ENCODE data around the gene CITED2.

Gene CITED2

GRCh38 chr6:139378226-139378625, 3.8 kb upstream of the CITED2 start:
- ATAC-seq (replicated peaks; ENCODE audit: extremely low read depth, poor library complexity, severe bottlenecking) (no peak), DNase-seq (ENCODE audit: low spot score in 2 of 2) (no peak)
- H3K4me3 Mint-ChIP-seq, result no peak overlapping the region
- H3K4me1 Mint-ChIP-seq, result peaks cover 31% of the 10 kb centered on the region
- H3K27me3 Mint-ChIP-seq, result peaks cover 19% of the 10 kb centered on the region
- H3K27ac Mint-ChIP-seq (ENCODE audit: low read depth), result no peak overlapping the region
- no peaks in the 10 kb centered on the region for H3K9me3 Mint-ChIP-seq
- H3K36me3 Mint-ChIP-seq (ENCODE audit: insufficient read depth), result peaks cover 23% of the 10 kb centered on the region

- peak overlapping the region; percentile 100 for H3K4me3 Mint-ChIP-seq
- DNase-seq (ENCODE audit: low spot score in 2 of 2), result no peak
- peaks cover 34% of the 10 kb centered on the region for H3K36me3 Mint-ChIP-seq (ENCODE audit: insufficient read depth)
- no peaks in the 10 kb centered on the region for H3K9me3 Mint-ChIP-seq
- ATAC-seq (replicated peaks; ENCODE audit: extremely low read depth, poor library complexity, severe bottlenecking), result no peak
- H3K27me3 Mint-ChIP-seq, result peaks cover 11% of the 10 kb centered on the region
- H3K4me1 Mint-ChIP-seq, result peaks cover 33% of the 10 kb centered on the region
- peak overlapping the region; percentile 100 for H3K27ac Mint-ChIP-seq (ENCODE audit: low read depth)
Measured at GRCh38 chr6:139376604-139377218, 2.3 kb upstream of the CITED2 start.

- Mint-ChIP-seq H3K4me3 (peak overlapping the region; percentile 100), H3K4me1 (peaks cover 41% of the 10 kb centered on the region), H3K9me3 (no peaks in the 10 kb centered on the region), H3K27me3 (peaks cover 4% of the 10 kb centered on the region), H3K27ac (ENCODE audit: low read depth) (peak overlapping the region; percentile 100), H3K36me3 (ENCODE audit: insufficient read depth) (peaks cover 37% of the 10 kb centered on the region)
- ATAC-seq (replicated peaks; ENCODE audit: extremely low read depth, poor library complexity, severe bottlenecking) (no peak), DNase-seq (ENCODE audit: low spot score in 2 of 2) (no peak)
Measured at GRCh38 chr6:139376017-139376330, 1.5 kb upstream of the CITED2 start.

GRCh38 chr6:139375226-139376016, 973 bp upstream of the CITED2 start:
- Mint-ChIP-seq H3K4me3 (peak overlapping the region; percentile 100), H3K4me1 (peaks cover 44% of the 10 kb centered on the region), H3K36me3 (ENCODE audit: insufficient read depth) (peaks cover 39% of the 10 kb centered on the region), H3K27ac (ENCODE audit: low read depth) (peak overlapping the region; percentile 100), H3K9me3 (no peaks in the 10 kb centered on the region), H3K27me3 (no peaks in the 10 kb centered on the region)
- peak; percentile 70 for ATAC-seq (replicated peaks; ENCODE audit: extremely low read depth, poor library complexity, severe bottlenecking)
- peak; percentile 64 to 78 for DNase-seq (ENCODE audit: low spot score in 2 of 2)

GRCh38 chr6:139373928-139374356, 506 bp downstream of the CITED2 start:
- peak; percentile 1 for ATAC-seq (replicated peaks; ENCODE audit: extremely low read depth, poor library complexity, severe bottlenecking)
- Mint-ChIP-seq H3K36me3 (ENCODE audit: insufficient read depth) (peaks cover 43% of the 10 kb centered on the region), H3K4me1 (peaks cover 53% of the 10 kb centered on the region), H3K27ac (ENCODE audit: low read depth) (peak overlapping the region; percentile 100), H3K9me3 (no peaks in the 10 kb centered on the region), H3K27me3 (no peaks in the 10 kb centered on the region), H3K4me3 (peak overlapping the region; percentile 100)
- DNase-seq (ENCODE audit: low spot score in 2 of 2), result no peak

- DNase-seq (ENCODE audit: low spot score in 2 of 2) (peak; percentile 65 to 74), ATAC-seq (replicated peaks; ENCODE audit: extremely low read depth, poor library complexity, severe bottlenecking) (peak; percentile 16)
- peak overlapping the region; percentile 100 for H3K4me3 Mint-ChIP-seq
- H3K27ac Mint-ChIP-seq (ENCODE audit: low read depth), result peak overlapping the region; percentile 100
- no peaks in the 10 kb centered on the region for H3K9me3 Mint-ChIP-seq
- no peaks in the 10 kb centered on the region for H3K27me3 Mint-ChIP-seq
- peaks cover 53% of the 10 kb centered on the region for H3K4me1 Mint-ChIP-seq
- H3K36me3 Mint-ChIP-seq (ENCODE audit: insufficient read depth), result peaks cover 43% of the 10 kb centered on the region
Measured at GRCh38 chr6:139373154-139373927, 1.1 kb downstream of the CITED2 start.

GRCh38 chr6:139372326-139373153, 1.9 kb downstream of the CITED2 start:
- peaks cover 53% of the 10 kb centered on the region for H3K4me1 Mint-ChIP-seq
- ATAC-seq (replicated peaks; ENCODE audit: extremely low read depth, poor library complexity, severe bottlenecking) (no peak), DNase-seq (ENCODE audit: low spot score in 2 of 2) (no peak)
- peaks cover 45% of the 10 kb centered on the region for H3K36me3 Mint-ChIP-seq (ENCODE audit: insufficient read depth)
- H3K9me3 Mint-ChIP-seq, result no peaks in the 10 kb centered on the region
- peak overlapping the region; percentile 100 for H3K4me3 Mint-ChIP-seq
- H3K27ac Mint-ChIP-seq (ENCODE audit: low read depth), result peak overlapping the region; percentile 100
- H3K27me3 Mint-ChIP-seq, result no peaks in the 10 kb centered on the region

GRCh38 chr6:139371421-139372203, 2.8 kb downstream of the CITED2 start:
- ATAC-seq (replicated peaks; ENCODE audit: extremely low read depth, poor library complexity, severe bottlenecking) (no peak), DNase-seq (ENCODE audit: low spot score in 2 of 2) (no peak)
- peak overlapping the region; percentile 62 for H3K27ac Mint-ChIP-seq (ENCODE audit: low read depth)
- H3K4me3 Mint-ChIP-seq, result peak overlapping the region; percentile 100
- H3K27me3 Mint-ChIP-seq, result no peaks in the 10 kb centered on the region
- H3K9me3 Mint-ChIP-seq, result no peaks in the 10 kb centered on the region
- peaks cover 45% of the 10 kb centered on the region for H3K36me3 Mint-ChIP-seq (ENCODE audit: insufficient read depth)
- peaks cover 49% of the 10 kb centered on the region for H3K4me1 Mint-ChIP-seq

GRCh38 chr6:139370999-139371345, 3.5 kb downstream of the CITED2 start:
- Mint-ChIP-seq H3K27ac (ENCODE audit: low read depth) (peak overlapping the region; percentile 62), H3K27me3 (no peaks in the 10 kb centered on the region), H3K36me3 (ENCODE audit: insufficient read depth) (peaks cover 44% of the 10 kb centered on the region), H3K4me1 (peaks cover 43% of the 10 kb centered on the region), H3K4me3 (peak overlapping the region; percentile 100), H3K9me3 (no peaks in the 10 kb centered on the region)
- ATAC-seq (replicated peaks; ENCODE audit: extremely low read depth, poor library complexity, severe bottlenecking) (no peak), DNase-seq (ENCODE audit: low spot score in 2 of 2) (no peak)

- H3K27me3 Mint-ChIP-seq, result no peaks in the 10 kb centered on the region
- DNase-seq (ENCODE audit: low spot score in 2 of 2) (no peak), ATAC-seq (replicated peaks; ENCODE audit: extremely low read depth, poor library complexity, severe bottlenecking) (no peak)
- peaks cover 37% of the 10 kb centered on the region for H3K4me1 Mint-ChIP-seq
- H3K4me3 Mint-ChIP-seq, result peak overlapping the region; percentile 7
- H3K9me3 Mint-ChIP-seq, result no peaks in the 10 kb centered on the region
- H3K27ac Mint-ChIP-seq (ENCODE audit: low read depth), result peak overlapping the region; percentile 62
- H3K36me3 Mint-ChIP-seq (ENCODE audit: insufficient read depth), result peaks cover 44% of the 10 kb centered on the region
Measured at GRCh38 chr6:139370283-139370998, 4.0 kb downstream of the CITED2 start.

- H3K4me1 Mint-ChIP-seq, result peaks cover 31% of the 10 kb centered on the region
- H3K36me3 Mint-ChIP-seq (ENCODE audit: insufficient read depth), result peaks cover 37% of the 10 kb centered on the region
- DNase-seq (ENCODE audit: low spot score in 2 of 2), result no peak
- H3K27ac Mint-ChIP-seq (ENCODE audit: low read depth), result peak overlapping the region; percentile 62
- ATAC-seq (replicated peaks; ENCODE audit: extremely low read depth, poor library complexity, severe bottlenecking), result no peak
- no peaks in the 10 kb centered on the region for H3K9me3 Mint-ChIP-seq
- no peaks in the 10 kb centered on the region for H3K27me3 Mint-ChIP-seq
- H3K4me3 Mint-ChIP-seq, result no peak overlapping the region
Measured at GRCh38 chr6:139369568-139370282, 4.7 kb downstream of the CITED2 start.
